A549 (cell line): ENCODE results near the gene DUS2. TPM values are rescaled to one million over a fixed set of nuclear protein-coding genes. Genes with fewer than 3 reads are reported as not detected.
A peak's percentile ranks its signal among the peaks of the same experiment; 100 is the strongest.

Source experiments
- ATAC-seq, 2 experiments: fragments of 200-7000 bp in 1 of 2; fragments of >200 bp in 1 of 2; cut with Nextera tagmentation in 1 of 2; cut with Tn5 transposase in 1 of 2; 3 replicates each; pipeline versions ENCODE4 v1.8.0 to v1.9.1; 2018 to 2020; ENCODE audit warnings: mild to moderate bottlenecking in 1 of 2, moderate library complexity in 1 of 2
- CTCF ChIA-PET: fragments of 300-600 bp; sonication (Branson Sonifier 250); formaldehyde crosslinking; extraction: SDS; loops from one replicate; lab custom pipeline; 2021; ENCODE audit warnings: antibody characterized with exemption, inconsistent platforms; lab: Yijun Ruan, JAX
- POLR2A ChIA-PET: fragments of 350-600 bp; formaldehyde crosslinking; extraction: SDS; loops from one replicate; lab custom pipeline; 2021; ENCODE audit warnings: antibody characterized with exemption, inconsistent platforms; lab: Yijun Ruan, JAX
- DNase-seq, 2 experiments: peaks; one replicate each; pipeline versions ENCODE4 v3.0.0 to v3.0.0-alpha.2; 2011 to 2016; ENCODE audit warnings: low read depth in 1 of 2, low spot score in 1 of 2
- FAIRE-seq: peaks from 2 replicates; lab custom pipeline; 2011; peaks lifted over from hg19 to GRCh38; lab: Jason Lieb, UNC
- H3K27ac ChIP-seq, 2 experiments: fragments of >200 bp; sonication (Bioruptor Twin); formaldehyde crosslinking; 3 replicates each; pipeline ENCODE4 v1.5.1; 2016 to 2017
- H3K4me1 ChIP-seq: fragments of >200 bp; sonication (Bioruptor Twin); formaldehyde crosslinking; 3 replicates; pipeline ENCODE4 v1.6.1; 2016
- H3K4me2 ChIP-seq: fragments of >200 bp; sonication (Bioruptor Twin); formaldehyde crosslinking; 3 replicates; pipeline ENCODE4 v1.6.1; 2016
- H3K4me3 ChIP-seq: fragments of >200 bp; sonication (Bioruptor Twin); formaldehyde crosslinking; 3 replicates; pipeline ENCODE4 v1.5.1; 2016
- H3K9me3 ChIP-seq: fragments of >200 bp; sonication (Bioruptor Twin); formaldehyde crosslinking; 3 replicates; pipeline ENCODE4 v1.6.1; 2016
- CBX8 ChIP-seq: fragments of 200-600 bp; sonication (generic); IDR thresholded peaks from 2 replicates; pipeline ENCODE4 v1.6.1; 2016
- EHF ChIP-seq: fragments of 250-450 bp; sonication (Bioruptor Pico); IDR thresholded peaks from 2 replicates; pipeline ENCODE4 v1.5.0; 2020; ENCODE audit warnings: mild to moderate bottlenecking
- FOSB ChIP-seq: fragments of 250-450 bp; sonication (Bioruptor Pico); IDR thresholded peaks from 2 replicates; pipeline ENCODE4 v1.5.0; 2020; ENCODE audit warnings: mild to moderate bottlenecking, moderate library complexity
- FOXS1 ChIP-seq: fragments of 250-450 bp; sonication (Bioruptor Pico); IDR thresholded peaks from 2 replicates; pipeline ENCODE4 v1.5.0; 2020; ENCODE audit warnings: mild to moderate bottlenecking, moderate library complexity
- GATA3 ChIP-seq: IDR thresholded peaks from 2 replicates; pipeline ENCODE4 v1.6.1; 2012; ENCODE audit warnings: borderline replicate concordance
- HDAC2 ChIP-seq: fragments of 200-600 bp; sonication (generic); IDR thresholded peaks from 2 replicates; pipeline ENCODE4 v1.6.1; 2016
- HOXB5 ChIP-seq: fragments of 250-450 bp; sonication (Bioruptor Pico); IDR thresholded peaks from 2 replicates; pipeline ENCODE4 v1.5.0; 2020; ENCODE audit warnings: mild to moderate bottlenecking, moderate library complexity
- KDM1A ChIP-seq: fragments of 200-600 bp; sonication (generic); IDR thresholded peaks from 2 replicates; pipeline ENCODE4 v1.6.1; 2016; ENCODE audit warnings: low read depth, mild to moderate bottlenecking
- KDM5A ChIP-seq: fragments of 200-600 bp; sonication (generic); IDR thresholded peaks from 2 replicates; pipeline ENCODE4 v1.6.1; 2016; ENCODE audit warnings: antibody characterized with exemption, mild to moderate bottlenecking
- MYC ChIP-seq: IDR thresholded peaks from 2 replicates; pipeline ENCODE4 v1.6.1; 2012; ENCODE audit warnings: mild to moderate bottlenecking, inconsistent platforms, low read length, improper control_type of control experiment, borderline replicate concordance
- NFE2L2 ChIP-seq: fragments of 150-350 bp; conservative IDR thresholded peaks from 2 replicates; pipeline ENCODE4 v1.6.1; 2014; ENCODE audit warnings: low read length
- NR3C1 ChIP-seq: fragments of >200 bp; sonication (Bioruptor Twin); formaldehyde crosslinking; IDR thresholded peaks from 3 replicates; pipeline ENCODE4 v1.6.1; 2017
- POLR2AphosphoS2 ChIP-seq: conservative IDR thresholded peaks from 2 replicates; pipeline ENCODE4 v1.6.1; 2012; ENCODE audit warnings: low read length, improper control_type of control experiment, inconsistent platforms
- RARB ChIP-seq: fragments of 250-450 bp; sonication (Bioruptor Pico); IDR thresholded peaks from 2 replicates; pipeline ENCODE4 v1.8.0; 2021; ENCODE audit warnings: mild to moderate bottlenecking, moderate library complexity
- RCOR1 ChIP-seq: fragments of 150-350 bp; IDR thresholded peaks from 2 replicates; pipeline ENCODE4 v1.6.1; 2014; ENCODE audit warnings: antibody characterized with exemption, low read length, low read depth
- RNF2 ChIP-seq: fragments of 200-600 bp; sonication (generic); IDR thresholded peaks from 2 replicates; pipeline ENCODE4 v1.6.1; 2016; ENCODE audit warnings: low read depth, mild to moderate bottlenecking, antibody characterized with exemption, moderate library complexity, borderline replicate concordance
- SMC3 ChIP-seq: fragments of >200 bp; sonication (Bioruptor Twin); formaldehyde crosslinking; IDR thresholded peaks from 3 replicates; pipeline ENCODE4 v1.6.1; 2018; ENCODE audit warnings: inconsistent platforms
- SREBF2 ChIP-seq: fragments of 450-650 bp; IDR thresholded peaks from 2 replicates; pipeline ENCODE4 v1.6.1; 2014; ENCODE audit warnings: mild to moderate bottlenecking, moderate library complexity
- TP53 ChIP-seq: fragments of 250-450 bp; sonication (Bioruptor Pico); IDR thresholded peaks from 2 replicates; pipeline ENCODE4 v1.5.0; 2021; ENCODE audit warnings: mild to moderate bottlenecking, moderate library complexity
- ZC3H11A ChIP-seq: fragments of 450-650 bp; IDR thresholded peaks from 2 replicates; pipeline ENCODE4 v1.6.1; 2014; ENCODE audit warnings: antibody characterized with exemption, mild to moderate bottlenecking
- WGBS: methylation state at CpG from one replicate; pipeline ENCODE4 v1.1.6; 2017; ENCODE audit errors: missing lambda C conversion rate; 5-methylcytosine and 5-hydroxymethylcytosine counted together
- polyA plus RNA-seq, 4 experiments: library from polyadenylated mRNA; depleted of rRNA in 3 of 4; stranded (reverse); fragments of >200 nt; fragmentation: RNase III in 1 of 4; extraction: RNeasy Plus Mini Kit Qiagen cat#74134 plus additional on column Dnase treatment in 1 of 4; gene quantifications; 2 replicates in 3 of 4; 3 replicates in 1 of 4; pipeline ENCODE4 v1.2.3, GENCODE V29; 2011 to 2017
- TF ChIP-seq, protein P1 (sequence below): IDR thresholded peaks from 2 replicates; pipeline ENCODE4 v1.6.1; 2012
- TF ChIP-seq, protein P2 (sequence below): IDR thresholded peaks from 2 replicates; pipeline ENCODE4 v1.6.1; 2012; ENCODE audit warnings: low read depth, borderline replicate concordance
- TF ChIP-seq, protein P3 (sequence below): fragments of 250-450 bp; sonication (Bioruptor Pico); IDR thresholded peaks from 2 replicates; pipeline ENCODE4 v1.5.0; 2020; ENCODE audit warnings: low read depth, mild to moderate bottlenecking, moderate library complexity
- TF ChIP-seq, protein P4 (sequence below): fragments of 150-350 bp; IDR thresholded peaks from 2 replicates; pipeline ENCODE4 v1.6.1; 2014; ENCODE audit warnings: low read depth, mild to moderate bottlenecking, low read length
- TF ChIP-seq, protein P5 (sequence below): IDR thresholded peaks from 2 replicates; pipeline ENCODE4 v1.6.1; 2012
- TF ChIP-seq, protein P6 (sequence below): fragments of >200 bp; sonication (Bioruptor Twin); formaldehyde crosslinking; IDR thresholded peaks from 2 replicates; pipeline ENCODE4 v1.6.1; 2016

DUS2 gene
- polyA plus RNA-seq, 2 of the 4 experiments (the other 2 are of a cell fraction): 20.8 to 21.5 TPM

DNA sequence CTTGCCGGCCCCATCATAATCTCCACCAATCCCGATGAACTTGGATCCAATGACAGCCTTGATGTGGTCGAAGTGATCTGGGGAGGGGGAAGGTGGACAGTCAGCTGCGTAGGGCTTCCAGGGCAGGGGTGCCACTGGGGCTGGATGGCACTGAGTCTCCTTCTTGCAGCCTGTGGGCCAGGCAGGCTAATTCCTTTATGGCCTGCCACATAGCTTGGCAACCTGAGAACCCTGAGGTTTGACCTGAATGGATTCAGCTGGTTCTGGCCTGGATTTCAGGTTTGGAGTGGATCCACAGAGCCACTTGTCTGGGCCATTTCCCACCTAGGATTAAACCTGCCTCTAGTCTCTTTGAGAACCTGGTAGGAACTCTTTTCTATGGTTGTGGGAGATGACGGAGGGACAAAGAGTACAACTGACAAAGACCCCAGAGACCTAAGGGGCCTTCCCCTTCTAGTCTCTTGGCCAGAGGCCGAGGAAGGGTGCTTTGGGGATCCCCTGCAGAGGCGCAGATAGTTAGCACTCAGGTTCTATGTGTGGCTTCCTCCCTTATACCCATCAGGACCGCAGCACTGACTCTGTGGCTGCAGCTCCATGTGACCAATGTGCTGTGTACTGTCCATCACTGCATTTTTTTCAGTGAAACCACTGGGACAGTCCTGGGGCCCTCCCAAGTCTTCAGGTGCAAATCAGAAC, 33.6 kb upstream of the DUS2 start:
- WGBS: 62% methylated on average over 7 of the region's 8 CpGs

GRCh38 chr16:67990018-67990386, 33.1 kb upstream of the DUS2 start:
- no peak overlapping the region for H3K4me3 ChIP-seq
- CTCF ChIA-PET: interaction anchor here (0.7 to 5.5 kb wide), 5 partner anchors 9 to 240 kb away, joined by 3 to 21 read pairs (median 5); no protein-coding TSS in a partner anchor

More for the DNA sequence above, 33.6 kb upstream of the DUS2 start:
- no peak overlapping the region for H3K27ac ChIP-seq
- H3K4me2 ChIP-seq: no peak overlapping the region
- TF ChIP-seq HDAC2: no peak
- TF ChIP-seq, protein P1, sequence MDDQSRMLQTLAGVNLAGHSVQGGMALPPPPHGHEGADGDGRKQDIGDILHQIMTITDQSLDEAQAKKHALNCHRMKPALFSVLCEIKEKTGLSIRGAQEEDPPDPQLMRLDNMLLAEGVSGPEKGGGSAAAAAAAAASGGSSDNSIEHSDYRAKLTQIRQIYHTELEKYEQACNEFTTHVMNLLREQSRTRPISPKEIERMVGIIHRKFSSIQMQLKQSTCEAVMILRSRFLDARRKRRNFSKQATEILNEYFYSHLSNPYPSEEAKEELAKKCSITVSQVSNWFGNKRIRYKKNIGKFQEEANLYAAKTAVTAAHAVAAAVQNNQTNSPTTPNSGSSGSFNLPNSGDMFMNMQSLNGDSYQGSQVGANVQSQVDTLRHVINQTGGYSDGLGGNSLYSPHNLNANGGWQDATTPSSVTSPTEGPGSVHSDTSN: no peak
- no peak for TF ChIP-seq ZC3H11A
- TF ChIP-seq RCOR1: no peak
- no peak for TF ChIP-seq CBX8
- TF ChIP-seq MYC: no peak
- TF ChIP-seq NFE2L2: no peak
- DNase-seq (no peak), ATAC-seq (no peak), FAIRE-seq (no peak)
- no peak overlapping the region for H3K4me3 ChIP-seq
- ChIA-PET POLR2A (interaction anchor here (0.6 kb wide), 1 partner anchor 95 kb away, joined by 9 read pairs; no protein-coding TSS in a partner anchor), CTCF (interaction anchor here (0.6 to 5.5 kb wide), 6 partner anchors 9 to 241 kb away, joined by 3 to 20 read pairs (median 4); no protein-coding TSS in a partner anchor)
- H3K4me1 ChIP-seq: peaks cover 12% of the 10 kb centered on the region
- no peaks in the 10 kb centered on the region for H3K9me3 ChIP-seq

DNA sequence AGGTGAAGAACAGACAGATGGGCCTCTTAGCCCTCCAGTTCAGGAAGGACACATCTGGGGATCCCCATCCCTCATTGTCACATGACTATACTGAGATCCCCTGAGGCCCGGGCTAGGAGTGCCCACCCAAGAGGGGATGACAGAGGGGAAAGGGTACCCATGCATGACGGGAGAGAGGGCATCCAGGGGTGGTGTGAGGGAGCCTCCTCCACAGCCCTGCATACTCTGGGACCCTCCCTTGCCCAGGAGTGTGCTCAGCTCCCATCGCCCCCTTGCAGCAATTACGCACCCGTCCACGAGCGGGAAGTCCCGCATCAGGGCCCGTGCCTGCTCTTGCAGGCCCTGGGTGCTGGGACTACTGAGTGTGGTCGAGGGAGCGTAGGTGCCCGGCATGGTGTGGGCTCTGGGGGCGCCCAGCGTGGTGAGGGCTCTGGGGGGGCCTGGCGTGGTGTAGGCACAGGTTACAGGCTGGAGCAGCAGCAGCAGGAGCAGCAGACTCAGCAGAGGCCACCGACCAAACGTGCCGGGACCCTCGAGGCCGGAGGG, 30.4 kb upstream of the DUS2 start:
- CTCF ChIA-PET: interaction anchor here (0.6 to 5.5 kb wide), 12 partner anchors 10 to 363 kb away, joined by 3 to 21 read pairs (median 6); partner anchors contain the start of genes DDX28 and DUS2

More at GRCh38 chr16:67990018-67990386, 33.1 kb upstream of the DUS2 start:
- Histone ChIP-seq H3K27ac (no peak overlapping the region), H3K4me2 (no peak overlapping the region), H3K9me3 (no peaks in the 10 kb centered on the region), H3K4me1 (peaks cover 8% of the 10 kb centered on the region)
- TF ChIP-seq NR3C1: no peak
- no peak for TF ChIP-seq RNF2
- no peak for TF ChIP-seq RARB (CRISPR knock-in tag)
- no peak for TF ChIP-seq KDM5A
- TF ChIP-seq EHF (CRISPR knock-in tag): no peak
- no peak for TF ChIP-seq HOXB5 (CRISPR knock-in tag)
- TF ChIP-seq TP53: no peak
- TF ChIP-seq, protein P2, sequence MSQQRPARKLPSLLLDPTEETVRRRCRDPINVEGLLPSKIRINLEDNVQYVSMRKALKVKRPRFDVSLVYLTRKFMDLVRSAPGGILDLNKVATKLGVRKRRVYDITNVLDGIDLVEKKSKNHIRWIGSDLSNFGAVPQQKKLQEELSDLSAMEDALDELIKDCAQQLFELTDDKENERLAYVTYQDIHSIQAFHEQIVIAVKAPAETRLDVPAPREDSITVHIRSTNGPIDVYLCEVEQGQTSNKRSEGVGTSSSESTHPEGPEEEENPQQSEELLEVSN: no peak
- no peak for TF ChIP-seq FOSB
- TF ChIP-seq, protein P3, sequence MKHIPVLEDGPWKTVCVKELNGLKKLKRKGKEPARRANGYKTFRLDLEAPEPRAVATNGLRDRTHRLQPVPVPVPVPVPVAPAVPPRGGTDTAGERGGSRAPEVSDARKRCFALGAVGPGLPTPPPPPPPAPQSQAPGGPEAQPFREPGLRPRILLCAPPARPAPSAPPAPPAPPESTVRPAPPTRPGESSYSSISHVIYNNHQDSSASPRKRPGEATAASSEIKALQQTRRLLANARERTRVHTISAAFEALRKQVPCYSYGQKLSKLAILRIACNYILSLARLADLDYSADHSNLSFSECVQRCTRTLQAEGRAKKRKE: no peak
- TF ChIP-seq, protein P4, sequence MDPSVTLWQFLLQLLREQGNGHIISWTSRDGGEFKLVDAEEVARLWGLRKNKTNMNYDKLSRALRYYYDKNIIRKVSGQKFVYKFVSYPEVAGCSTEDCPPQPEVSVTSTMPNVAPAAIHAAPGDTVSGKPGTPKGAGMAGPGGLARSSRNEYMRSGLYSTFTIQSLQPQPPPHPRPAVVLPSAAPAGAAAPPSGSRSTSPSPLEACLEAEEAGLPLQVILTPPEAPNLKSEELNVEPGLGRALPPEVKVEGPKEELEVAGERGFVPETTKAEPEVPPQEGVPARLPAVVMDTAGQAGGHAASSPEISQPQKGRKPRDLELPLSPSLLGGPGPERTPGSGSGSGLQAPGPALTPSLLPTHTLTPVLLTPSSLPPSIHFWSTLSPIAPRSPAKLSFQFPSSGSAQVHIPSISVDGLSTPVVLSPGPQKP: no peak
- TF ChIP-seq HDAC2: no peak
- no peak for TF ChIP-seq CBX8
- TF ChIP-seq GATA3: no peak
- no peak for TF ChIP-seq FOXS1 (CRISPR knock-in tag)
- WGBS: 77% methylated on average over 6 of the region's 6 CpGs
- POLR2A ChIA-PET: interaction anchor here (0.6 kb wide), 1 partner anchor 95 kb away, joined by 9 read pairs; no protein-coding TSS in a partner anchor
- no peak for DNase-seq
- no peak for FAIRE-seq
- ATAC-seq: no peak

More for the DNA sequence above, 30.4 kb upstream of the DUS2 start:
- peak overlapping the region in 1 of 2 experiments; percentile 45; a peak in 1 of 6 replicates for H3K27ac ChIP-seq
- peaks cover 5% of the 10 kb centered on the region; the same call in 1 of the 3 replicates for H3K4me1 ChIP-seq
- FAIRE-seq: no peak
- POLR2A ChIA-PET: no interaction called here
- DNase-seq: no peak
- H3K9me3 ChIP-seq: no peaks in the 10 kb centered on the region
- H3K4me3 ChIP-seq: no peak overlapping the region
- WGBS: 72% methylated on average over 20 of the region's 20 CpGs
- no peak for TF ChIP-seq SMC3
- TF ChIP-seq RCOR1: no peak
- no peak for TF ChIP-seq KDM1A
- TF ChIP-seq, protein P3: no peak
- TF ChIP-seq, protein P5, sequence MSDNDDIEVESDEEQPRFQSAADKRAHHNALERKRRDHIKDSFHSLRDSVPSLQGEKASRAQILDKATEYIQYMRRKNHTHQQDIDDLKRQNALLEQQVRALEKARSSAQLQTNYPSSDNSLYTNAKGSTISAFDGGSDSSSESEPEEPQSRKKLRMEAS: no peak
- no peak for TF ChIP-seq HOXB5 (CRISPR knock-in tag)
- TF ChIP-seq, protein P4: no peak
- no peak for TF ChIP-seq NR3C1
- TF ChIP-seq SREBF2: no peak
- TF ChIP-seq, protein P6, sequence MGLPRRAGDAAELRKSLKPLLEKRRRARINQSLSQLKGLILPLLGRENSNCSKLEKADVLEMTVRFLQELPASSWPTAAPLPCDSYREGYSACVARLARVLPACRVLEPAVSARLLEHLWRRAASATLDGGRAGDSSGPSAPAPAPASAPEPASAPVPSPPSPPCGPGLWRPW: no peak
- TF ChIP-seq POLR2AphosphoS2: no peak
- ATAC-seq: peak; percentile 35; a peak in 5 of 6 replicates
- peak overlapping the region; percentile 70 for H3K4me2 ChIP-seq
